SHP77 treated with DMSO at 0.1 percent for 48 hours (cell line): ENCODE measurements around the gene C1orf105.

Experiments
- DNase-seq: peaks from one replicate; lab custom pipeline; 2025; lab: John Stamatoyannopoulos, UW

C1orf105 gene

GRCh38 chr1:172457479-172458130 lies 37.1 kb downstream of the C1orf105 start:
- no peak for DNase-seq

GRCh38 chr1:172460177-172460576 lies 39.7 kb downstream of the C1orf105 start:
- no peak for DNase-seq

- no peak for DNase-seq
These were observed 40.4 kb downstream of the C1orf105 start for GRCh38 chr1:172460887-172461315.

GRCh38 chr1:172465617-172466016 lies 45.1 kb downstream of the C1orf105 start:
- DNase-seq, result no peak

- DNase-seq, result no peak
These were observed 46.4 kb downstream of the C1orf105 start for GRCh38 chr1:172466795-172467407.

- no peak for DNase-seq
These were observed 47.0 kb downstream of the C1orf105 start for GRCh38 chr1:172467446-172467845.

GRCh38 chr1:172468296-172468695 lies 47.8 kb downstream of the C1orf105 start:
- DNase-seq, result no peak

- no peak for DNase-seq
These were observed 49.2 kb downstream of the C1orf105 start for GRCh38 chr1:172469717-172470116.

- no peak for DNase-seq
These were observed 49.7 kb downstream of the C1orf105 start for GRCh38 chr1:172470149-172470548.

- DNase-seq, result no peak
These were observed 51.2 kb downstream of the C1orf105 start for GRCh38 chr1:172471666-172472065.

- DNase-seq, result no peak
These were observed 52.0 kb downstream of the C1orf105 start for GRCh38 chr1:172472495-172472894.

- DNase-seq, result no peak
These were observed 52.8 kb downstream of the C1orf105 start for GRCh38 chr1:172473302-172473701.

- DNase-seq, result no peak
These were observed 53.4 kb downstream of the C1orf105 start for GRCh38 chr1:172473842-172474241.

- no peak for DNase-seq
These were observed 55.8 kb downstream of the C1orf105 start for GRCh38 chr1:172476218-172476811.

GRCh38 chr1:172477216-172477615 lies 56.7 kb downstream of the C1orf105 start:
- DNase-seq, result no peak

GRCh38 chr1:172477741-172478140 lies 57.3 kb downstream of the C1orf105 start:
- no peak for DNase-seq

GRCh38 chr1:172478485-172478884 lies 58.0 kb downstream of the C1orf105 start:
- DNase-seq, result no peak

- no peak for DNase-seq
These were observed 59.9 kb downstream of the C1orf105 start for GRCh38 chr1:172480431-172480830.

GRCh38 chr1:172482044-172482443 lies 61.6 kb downstream of the C1orf105 start:
- no peak for DNase-seq

GRCh38 chr1:172483448-172483847 lies 63.0 kb downstream of the C1orf105 start:
- no peak for DNase-seq

GRCh38 chr1:172484252-172484651 lies 63.8 kb downstream of the C1orf105 start:
- DNase-seq, result no peak

GRCh38 chr1:172485626-172486025 lies 65.1 kb downstream of the C1orf105 start:
- DNase-seq, result no peak

- no peak for DNase-seq
These were observed 66.4 kb downstream of the C1orf105 start for GRCh38 chr1:172486805-172487454.
